GM19324 (cell line): Measurements from ENCODE around the gene RAB25.
"Not testable (repeated sequence)": the region's sequence is repeated elsewhere in the genome, so short reads cannot be mapped to it uniquely, and the experiment has no call there.

Experiments
- ATAC-seq: cut with Tn5 transposase; IDR thresholded peaks from one replicate; pipeline ENCODE4 v1.9.1; 2021; ENCODE audit warnings: mild to moderate bottlenecking, moderate library complexity; ENCODE audit not compliant: unreplicated experiment, low FRiP score

Gene RAB25

DNA sequence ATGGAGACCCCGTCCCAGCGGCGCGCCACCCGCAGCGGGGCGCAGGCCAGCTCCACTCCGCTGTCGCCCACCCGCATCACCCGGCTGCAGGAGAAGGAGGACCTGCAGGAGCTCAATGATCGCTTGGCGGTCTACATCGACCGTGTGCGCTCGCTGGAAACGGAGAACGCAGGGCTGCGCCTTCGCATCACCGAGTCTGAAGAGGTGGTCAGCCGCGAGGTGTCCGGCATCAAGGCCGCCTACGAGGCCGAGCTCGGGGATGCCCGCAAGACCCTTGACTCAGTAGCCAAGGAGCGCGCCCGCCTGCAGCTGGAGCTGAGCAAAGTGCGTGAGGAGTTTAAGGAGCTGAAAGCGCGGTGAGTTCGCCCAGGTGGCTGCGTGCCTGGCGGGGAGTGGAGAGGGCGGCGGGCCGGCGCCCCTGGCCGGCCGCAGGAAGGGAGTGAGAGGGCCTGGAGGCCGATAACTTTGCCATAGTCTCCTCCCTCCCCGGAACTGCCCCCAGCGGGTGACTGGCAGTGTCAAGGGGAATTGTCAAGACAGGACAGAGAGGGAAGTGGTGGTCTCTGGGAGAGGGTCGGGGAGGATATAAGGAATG lies 54.1 kb downstream of the RAB25 start:
- ATAC-seq: no peak

DNA sequence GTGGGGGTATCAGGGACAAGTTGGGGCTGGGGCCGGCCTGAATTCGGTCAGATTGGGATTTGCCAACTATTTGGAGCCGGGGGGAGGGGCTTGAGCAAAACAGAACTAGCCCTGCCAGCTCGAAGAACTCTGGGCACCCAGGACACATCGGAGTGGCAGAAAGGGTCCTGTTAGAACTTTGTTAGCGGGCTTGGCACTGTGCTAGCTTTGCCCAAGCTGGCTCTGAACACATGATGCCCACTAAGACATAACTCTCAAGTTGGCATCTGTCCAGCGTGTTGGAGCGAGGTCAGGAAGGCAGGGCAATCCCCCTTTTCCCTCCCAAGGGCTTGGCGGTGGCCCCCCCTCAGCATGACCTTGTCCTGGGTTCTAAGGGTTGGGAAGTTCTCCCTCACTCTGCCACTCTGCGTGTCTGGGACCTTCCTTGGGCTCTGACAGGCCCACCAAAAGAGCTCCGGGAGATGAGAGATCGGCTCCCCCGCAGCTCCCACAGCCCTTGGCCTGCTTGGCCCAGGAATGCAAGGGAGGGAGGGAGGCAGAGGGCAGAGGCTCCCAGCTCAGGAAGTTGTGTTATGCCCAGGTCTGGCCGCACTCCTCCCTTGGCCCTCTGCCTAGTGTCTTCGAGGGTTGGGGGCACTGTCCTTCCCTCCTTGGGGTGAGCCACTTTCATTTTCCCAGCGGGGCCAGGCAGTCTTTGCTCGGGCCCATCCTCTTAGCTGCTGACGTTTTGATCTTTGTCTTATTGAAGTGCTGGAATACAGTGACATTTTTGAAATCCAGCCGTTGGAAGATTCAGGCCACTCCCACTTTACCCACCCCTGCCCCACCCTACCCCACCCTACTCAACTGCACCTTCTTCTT lies 54.8 kb downstream of the RAB25 start:
- no peak for ATAC-seq

DNA sequence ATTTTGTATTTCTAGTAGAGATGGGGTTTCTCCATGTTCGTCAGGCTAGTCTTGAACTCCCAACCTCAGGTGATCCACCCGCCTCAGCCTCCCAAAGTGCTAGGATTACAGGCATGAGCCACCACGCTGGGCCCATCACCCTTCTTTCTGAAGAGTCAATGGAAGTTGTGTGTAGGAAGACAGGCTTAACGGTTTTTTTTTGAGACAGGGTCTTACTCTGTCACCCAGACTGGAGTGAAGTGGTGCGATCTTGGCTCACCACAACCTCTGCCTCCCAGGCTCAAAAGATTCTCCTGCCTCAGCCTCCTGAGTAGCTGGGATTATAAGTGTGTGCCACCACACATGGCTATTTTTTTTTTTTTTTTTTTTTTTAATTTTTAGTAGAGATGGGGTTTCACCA lies 55.8 kb downstream of the RAB25 start:
- not testable (repeated sequence) for ATAC-seq

DNA sequence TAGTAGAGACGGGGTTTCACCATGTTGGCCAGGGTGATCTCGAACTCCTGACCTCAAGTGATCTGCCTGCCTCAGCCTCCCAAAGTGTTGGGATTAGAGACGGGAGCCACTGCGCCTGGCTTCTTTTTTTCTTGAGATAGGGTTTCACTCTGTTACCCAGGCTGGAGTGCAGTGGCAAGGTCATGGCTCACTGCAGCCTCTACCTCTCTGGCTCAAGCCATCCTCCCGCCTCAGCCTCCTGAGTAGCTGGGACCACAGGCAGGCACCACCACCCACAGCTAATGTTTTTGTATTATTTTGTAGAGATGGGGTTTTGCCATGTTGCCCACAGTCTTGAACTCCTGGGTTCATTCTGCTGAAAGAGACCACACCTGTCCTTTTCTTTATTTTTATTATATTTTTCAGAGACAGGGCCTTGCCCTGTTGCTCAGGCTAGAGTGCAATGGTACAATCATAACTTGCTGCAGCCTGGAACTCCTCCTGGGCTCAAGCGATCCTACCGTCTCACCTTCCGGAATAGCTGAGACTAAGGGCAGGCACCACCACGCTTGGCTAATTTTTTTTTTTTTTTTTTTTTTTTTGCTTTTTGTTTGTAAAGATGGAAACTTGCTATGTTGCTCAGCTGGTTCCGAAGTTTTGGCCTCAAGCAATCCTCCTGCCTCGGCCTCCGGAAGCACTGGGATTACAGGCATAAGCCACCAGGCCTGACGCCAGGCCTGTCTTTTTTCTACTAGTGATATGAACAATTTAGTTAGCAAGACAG lies 56.6 kb downstream of the RAB25 start:
- ATAC-seq: no peak

DNA sequence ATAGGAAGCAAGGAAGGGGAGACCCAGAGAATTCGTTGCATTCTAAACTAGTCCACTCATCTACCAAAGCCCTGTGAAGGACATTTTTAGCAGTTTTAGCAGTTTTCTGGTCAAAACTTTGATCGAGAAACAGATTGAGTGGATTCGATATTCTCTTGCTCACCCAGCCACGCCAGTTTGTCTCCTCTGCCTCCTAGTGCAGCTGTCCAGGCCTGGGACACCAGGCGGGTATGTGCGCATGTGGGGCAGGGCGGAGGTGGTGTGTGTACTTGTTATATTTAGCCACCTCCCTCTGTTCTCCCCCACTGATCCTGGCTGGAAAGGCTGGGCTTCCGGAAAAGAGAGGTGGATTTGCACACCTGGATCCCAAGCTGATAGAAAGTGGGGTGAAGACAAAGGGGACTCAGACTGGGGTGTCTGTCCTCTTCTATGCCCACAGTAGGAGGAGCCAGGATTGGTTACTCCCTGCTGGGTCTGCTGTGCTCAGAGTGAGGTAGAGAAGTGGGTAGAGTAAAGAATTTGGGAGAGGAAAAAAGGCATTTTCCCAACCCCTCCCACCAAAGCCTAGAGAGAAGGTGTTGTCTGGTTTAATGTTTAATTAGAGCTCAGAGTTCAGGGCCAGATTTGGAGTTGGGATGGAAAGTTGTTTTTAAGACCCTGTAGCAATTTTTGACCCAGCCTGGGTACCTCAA lies 57.4 kb downstream of the RAB25 start:
- ATAC-seq: no peak

DNA sequence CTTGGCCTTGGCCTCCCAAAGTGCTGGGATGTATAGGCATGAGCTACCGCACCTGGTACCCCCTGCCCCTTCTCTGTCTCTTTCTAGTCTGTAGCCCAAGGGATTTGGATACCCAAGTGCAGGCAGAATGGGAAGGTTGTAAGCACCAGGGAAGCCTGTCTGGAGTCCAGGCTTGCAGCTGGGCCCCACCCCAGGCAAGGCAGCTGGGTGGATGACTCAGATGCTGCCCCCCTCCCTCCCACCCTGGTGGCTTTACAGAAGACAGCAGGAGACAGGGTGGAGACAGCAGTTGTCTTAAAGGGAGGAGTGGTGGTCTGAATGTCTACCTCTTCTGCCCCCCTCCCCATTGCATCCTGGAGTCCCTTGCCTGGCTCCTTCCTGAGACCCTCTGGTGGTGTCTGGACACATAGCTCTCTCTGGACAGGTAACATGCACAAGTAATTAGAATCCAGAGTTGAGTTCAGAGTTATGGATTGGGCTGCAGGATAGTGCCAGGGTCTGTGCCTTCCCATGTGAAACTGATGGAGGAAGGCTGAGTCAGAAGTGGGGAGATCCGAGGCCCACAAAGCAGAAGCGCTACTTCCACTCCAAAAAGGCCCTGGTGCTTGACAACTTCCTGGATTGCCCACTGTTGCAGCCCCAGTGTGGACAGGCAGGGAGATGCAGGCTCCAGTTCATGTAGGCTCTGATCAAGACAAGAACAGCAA lies 58.7 kb downstream of the RAB25 start:
- no peak for ATAC-seq
